Activated CD4-positive, alpha-beta T cell treated with anti-CD3 and anti-CD28 coated beads, Interleukin-10, Interleukin-2, amounts not matched to agents 100 ng/mL and 50 ng/mL, durations not matched to agents 16 hours and 8 hours (primary cell): Measurements from ENCODE around the gene CHRND.

Experiments used
- DNase-seq: peaks from one replicate; pipeline ENCODE4 v3.0.0-alpha.2; 2020

CHRND gene

DNA sequence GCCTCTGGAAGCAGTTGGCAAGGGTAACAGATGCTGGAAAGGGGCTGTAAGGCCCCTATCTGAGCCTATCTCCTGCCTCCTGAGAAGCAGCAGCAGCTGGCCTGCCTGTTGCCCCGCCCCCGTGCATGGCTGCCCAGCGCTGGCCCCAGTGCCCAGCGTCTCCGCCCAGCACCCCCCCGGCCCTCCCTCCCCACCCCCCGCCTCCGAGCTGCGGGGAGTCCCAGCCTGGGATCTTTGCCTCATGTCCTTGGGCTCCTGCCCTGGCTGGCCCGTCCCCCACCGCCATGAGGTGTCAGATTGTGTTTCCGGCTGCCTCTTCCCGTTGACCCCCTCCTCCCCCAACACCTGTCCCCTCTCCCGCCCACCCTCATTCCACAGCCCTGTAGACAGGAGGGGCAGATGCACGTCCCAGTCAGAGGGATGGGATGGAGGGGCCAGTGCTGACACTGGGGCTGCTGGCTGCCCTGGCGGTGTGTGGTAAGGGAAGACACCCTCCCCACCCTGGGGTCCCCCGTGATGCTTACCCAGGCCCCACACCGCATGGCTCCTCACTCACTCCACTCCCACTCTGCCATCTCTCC, at the start of gene CHRND:
TSS of gene CHRND (plus strand) at position 370 of the 581 bp plus-strand sequence. CDS start at position 426, 56 bp downstream.
- no peak for DNase-seq

DNA sequence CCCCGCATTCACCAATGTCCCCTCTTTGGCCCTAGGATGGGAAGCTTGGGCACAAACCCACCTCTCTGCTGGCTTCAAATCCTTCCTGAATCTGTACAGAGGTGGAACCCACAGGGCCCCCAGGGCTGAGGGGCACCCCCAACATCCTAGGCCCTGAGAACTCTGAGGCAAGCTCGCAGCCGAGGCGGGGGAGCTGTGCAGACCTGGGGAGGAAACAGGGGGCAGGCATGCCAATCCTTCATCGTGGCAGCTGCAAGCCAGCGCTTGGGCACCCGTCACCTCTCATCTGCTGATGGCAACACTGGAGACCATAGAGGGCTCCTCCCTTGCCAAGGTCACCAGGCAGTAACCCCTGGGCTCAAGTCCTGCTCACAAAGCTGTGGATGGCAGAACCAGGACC, 49.2 kb upstream of the CHRND start:
- DNase-seq, result no peak

DNA sequence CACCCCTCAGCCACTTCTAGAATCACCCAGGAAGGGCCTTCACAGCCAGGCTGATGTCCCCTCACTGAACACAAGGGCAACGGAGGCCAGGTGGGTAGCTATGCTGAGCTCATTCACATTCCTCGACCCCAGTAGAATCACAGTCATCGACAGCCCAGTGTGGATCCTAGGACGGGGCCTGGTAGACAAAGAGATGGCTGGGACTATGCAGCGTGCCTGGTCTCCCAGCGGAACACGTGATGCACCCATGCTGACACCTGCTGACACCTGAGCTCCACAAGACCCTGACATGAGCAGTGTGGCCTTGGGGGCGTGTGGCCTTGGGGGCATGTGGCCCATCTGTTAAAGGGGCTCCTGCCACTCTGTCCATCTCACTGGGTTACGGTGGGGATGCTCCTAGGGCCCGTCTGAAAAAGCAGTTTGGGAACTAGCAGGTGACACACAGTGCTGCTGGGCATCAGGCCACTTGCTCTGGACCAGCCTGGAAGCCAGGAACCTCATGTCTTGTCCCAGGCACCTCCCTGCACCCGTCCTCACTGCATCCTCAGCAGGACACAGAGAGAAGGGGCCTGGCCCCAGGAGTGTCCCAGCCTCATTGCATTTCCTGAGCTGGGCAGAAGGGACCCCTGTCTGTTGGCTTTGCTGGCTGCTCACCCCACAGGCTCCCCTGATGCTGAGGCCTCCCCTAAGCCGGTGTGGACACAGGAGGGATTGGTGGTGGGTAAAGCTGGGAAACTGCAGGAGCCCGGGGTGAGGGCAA, 48.0 kb upstream of the CHRND start:
- DNase-seq, result no peak

DNA sequence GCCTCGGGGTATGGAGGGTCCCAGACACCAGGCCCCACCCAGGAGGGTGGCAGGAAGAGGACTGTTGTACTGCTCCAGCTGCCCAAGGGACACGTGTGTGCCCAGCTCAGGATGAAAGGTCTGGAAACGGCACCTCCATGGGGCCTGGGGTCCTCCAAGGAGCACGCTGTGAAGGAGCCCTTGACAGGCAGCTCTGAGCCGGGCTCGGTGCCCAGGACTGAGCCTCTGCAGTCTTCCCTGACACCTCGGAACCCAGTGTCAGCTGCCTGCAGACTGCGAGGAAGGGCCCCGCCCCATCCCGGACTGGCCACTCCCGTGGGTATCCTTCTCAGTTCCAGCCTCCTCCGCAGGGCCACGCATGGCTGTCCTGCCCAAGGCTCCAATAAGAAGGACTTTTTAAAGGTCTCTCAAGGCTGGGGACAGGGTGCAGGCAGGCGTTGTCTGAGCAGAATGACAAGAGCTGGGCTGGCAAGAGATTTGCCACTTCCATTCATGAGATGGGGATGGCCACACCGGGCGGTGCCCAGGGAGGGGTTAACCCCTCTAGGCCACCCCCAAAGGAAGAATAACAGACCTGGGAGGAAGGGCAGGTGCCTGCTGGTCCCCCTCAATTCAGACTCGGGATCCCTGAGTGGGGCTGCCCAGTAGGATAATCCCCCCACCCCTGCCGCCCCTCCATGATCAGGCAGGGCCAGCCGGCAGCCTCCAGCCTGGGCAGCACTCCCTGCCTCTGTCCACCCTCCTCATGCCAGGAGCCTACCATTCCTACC, 47.2 kb upstream of the CHRND start:
- no peak for DNase-seq

DNA sequence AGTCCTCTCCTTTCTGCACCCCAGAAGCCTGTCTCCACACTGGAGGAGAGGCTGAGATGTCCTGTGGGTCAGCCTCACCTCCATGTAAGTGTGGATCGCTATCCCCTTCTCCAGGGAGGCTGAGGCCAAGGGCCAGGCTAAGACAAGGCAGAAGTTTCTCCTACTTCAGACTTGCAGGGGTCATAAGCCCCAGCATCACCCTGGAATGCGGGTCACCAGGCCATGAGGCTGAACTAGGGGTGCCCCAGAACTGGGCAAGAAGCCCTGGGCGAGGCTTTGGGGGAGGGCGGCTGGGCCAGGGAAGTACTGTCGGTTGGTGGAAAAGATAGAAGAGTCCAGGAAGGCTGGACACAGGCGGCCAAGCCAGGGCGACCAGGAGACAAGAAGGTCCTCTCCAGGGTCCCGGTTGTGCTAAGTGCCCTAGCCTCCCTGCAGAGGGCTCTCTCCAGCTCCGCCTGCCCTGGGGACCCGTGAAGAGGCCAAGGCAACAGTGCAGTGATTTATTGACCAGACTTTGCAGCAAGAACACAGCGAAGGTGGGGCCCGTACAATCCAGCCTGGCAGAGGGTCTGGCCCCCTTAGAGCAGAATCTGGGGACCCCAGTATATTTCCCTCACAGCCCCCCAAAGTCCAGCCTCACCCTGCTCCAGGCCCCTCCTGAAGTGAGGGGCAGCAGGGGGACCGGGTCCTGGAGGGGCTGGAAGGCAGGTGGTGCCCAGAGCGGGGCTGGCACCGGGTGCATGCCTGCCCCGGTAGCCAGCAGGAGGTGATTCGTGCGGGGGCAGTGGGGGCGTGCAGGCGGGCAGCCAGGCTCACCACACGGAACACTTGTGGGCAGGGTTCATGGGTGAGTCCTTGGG, 46.4 kb upstream of the CHRND start:
- DNase-seq, result no peak

DNA sequence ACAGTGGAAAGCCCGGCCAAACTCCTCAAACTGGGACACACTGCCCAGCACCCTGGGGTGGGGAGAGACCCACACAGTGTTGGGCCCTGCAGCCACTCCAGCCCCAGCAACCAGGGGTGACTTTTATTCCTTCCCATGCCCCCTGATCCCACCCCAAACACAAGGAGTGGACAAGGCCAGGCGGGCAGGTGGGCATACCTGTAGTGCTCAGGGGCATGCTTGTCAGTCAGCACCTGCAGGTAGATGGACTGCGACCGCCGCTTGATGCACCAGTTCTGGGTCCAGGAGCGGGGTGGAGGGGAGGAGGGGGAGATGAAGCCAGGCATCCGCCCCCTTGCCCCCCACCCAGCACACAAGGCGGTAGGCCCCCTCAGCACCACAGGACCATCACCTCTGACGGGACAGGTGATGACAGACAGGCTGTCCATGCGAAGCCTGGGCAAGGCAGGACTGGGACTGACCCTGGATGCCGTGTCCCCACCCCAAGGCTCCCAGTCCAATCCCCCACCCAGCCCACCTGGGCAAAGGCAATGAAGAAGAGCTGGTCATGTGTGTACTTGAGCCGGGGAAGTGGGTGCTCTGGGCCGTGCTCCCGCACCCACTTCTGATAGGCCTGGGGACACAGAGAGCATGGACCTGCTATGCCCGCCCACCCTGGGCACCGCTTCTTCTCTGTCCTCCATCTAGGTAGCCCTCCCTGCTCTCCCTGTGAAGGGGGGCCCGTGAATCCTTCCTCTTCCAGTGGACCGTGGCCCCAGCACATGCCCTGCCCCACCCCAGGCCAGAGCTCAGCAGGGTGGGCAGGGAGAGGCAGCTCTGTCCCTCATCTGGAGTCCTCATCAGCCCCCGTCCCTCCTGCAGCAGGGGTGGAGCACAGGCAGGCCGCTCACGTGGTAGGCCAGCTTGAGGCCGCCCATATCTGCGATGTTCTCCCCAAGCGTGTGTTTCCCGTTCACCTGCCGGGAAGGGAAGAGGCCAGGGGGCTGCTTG, 45.5 kb upstream of the CHRND start:
- DNase-seq, result no peak

DNA sequence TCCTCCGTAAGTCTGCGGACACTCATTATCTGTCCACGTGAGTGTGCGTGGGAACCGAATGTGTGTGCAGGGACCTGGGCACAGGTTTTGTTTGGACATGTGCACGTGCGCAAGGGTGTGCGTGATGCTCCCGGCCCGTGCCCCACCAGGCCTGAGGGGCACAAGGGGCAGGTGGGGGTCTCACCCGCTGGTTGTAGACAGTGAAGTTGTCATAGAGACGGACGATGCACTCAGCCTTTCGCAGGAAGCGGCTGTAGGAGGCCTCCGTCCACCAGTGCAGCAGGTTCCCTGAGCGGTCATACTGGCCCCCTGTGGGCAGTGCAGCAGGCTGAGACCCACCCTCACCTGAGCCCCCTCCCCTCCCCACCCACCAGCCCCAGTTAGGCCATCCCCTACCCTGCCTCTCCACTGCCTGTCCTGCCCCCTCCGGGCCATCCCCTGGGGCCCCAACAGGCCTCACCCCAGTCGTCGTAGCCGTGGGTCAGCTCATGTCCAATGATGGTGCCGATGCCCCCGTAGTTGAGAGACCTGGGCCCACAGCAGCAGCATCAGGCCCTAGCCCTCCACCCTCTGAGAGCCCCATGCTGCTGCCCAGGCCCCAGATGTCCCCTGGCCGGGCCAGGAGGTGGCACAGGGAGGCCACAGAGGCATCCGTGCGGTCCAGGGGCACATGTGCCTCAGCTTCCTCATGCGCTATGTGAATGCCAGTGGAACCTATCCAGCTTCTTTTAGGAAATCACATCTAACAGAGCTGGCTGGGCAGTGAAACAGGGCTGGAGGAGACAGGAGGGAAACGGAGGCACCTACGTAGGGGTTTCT, 44.4 kb upstream of the CHRND start:
- no peak for DNase-seq

DNA sequence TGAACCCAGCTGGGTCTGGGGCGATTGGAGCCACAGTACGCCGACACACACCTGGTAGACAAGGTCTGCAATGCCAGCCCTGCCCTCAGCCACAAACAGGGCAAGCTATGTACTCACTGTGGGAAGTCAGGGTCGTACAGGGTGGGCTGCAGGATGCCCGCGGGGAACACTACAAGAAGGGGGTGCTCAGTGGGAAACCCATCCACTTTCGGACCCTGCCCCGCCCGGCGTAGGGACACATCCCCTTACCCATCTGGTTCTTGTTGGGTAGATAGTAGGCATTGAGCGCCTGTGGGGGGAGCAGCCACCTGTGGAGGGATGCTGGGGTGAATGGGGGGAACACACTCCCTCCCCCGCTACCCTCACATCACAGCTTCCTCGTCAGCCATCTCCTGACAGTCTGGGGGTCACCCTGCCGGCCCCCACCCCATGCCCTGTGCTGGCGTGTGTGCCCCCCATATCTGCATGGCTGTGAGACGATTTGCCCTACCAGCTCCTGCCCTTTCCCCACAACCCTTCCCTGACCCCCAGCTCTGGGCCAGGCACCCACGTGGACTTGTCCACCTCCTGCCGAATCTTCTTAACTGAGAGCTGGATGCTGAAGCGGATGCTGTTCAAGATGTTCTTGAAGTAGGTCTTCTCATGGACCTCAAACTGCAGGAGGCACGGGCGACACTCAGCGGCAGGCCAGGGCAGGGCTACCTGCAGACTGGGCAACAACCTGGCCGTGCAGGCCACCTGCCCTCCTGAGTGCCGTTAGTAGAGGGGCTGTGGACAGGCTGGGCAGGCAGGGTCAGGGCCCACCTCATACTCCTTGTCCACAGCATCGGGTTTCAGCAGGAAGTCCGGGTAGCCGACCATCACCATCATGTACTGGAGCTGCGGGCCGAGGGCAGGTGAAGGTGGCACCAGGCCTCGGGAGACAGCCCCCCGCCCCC, 43.4 kb upstream of the CHRND start:
- no peak for DNase-seq

DNA sequence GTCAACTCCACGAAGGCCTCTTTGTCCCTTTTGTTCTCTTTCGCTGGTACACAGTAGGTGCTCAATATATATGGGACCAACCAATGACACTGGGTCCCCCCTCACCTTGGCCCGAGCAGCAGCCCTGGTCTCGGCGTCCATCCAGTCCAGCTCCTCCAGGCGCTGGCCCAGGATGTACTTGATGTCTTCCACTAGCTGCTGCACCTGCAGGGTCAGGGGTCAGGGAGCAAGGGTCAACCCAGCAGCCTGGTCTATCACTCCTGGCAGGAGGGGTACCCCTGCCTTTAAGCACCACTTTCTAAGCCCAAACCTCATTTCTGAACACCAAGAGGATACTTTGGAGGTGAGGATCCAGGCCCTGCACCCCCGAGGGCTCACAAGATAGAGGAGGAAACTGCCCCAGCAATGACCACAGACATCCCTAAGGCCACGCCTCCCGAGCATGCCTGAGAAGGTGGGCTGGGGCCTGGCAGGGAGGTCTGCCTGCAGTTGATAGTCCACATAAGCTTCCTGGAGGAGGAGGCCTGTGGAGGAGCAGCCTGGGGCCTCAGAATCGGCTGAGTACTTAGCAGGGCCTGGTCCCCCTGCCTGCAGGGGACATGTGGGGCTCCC, 42.5 kb upstream of the CHRND start:
- no peak for DNase-seq

DNA sequence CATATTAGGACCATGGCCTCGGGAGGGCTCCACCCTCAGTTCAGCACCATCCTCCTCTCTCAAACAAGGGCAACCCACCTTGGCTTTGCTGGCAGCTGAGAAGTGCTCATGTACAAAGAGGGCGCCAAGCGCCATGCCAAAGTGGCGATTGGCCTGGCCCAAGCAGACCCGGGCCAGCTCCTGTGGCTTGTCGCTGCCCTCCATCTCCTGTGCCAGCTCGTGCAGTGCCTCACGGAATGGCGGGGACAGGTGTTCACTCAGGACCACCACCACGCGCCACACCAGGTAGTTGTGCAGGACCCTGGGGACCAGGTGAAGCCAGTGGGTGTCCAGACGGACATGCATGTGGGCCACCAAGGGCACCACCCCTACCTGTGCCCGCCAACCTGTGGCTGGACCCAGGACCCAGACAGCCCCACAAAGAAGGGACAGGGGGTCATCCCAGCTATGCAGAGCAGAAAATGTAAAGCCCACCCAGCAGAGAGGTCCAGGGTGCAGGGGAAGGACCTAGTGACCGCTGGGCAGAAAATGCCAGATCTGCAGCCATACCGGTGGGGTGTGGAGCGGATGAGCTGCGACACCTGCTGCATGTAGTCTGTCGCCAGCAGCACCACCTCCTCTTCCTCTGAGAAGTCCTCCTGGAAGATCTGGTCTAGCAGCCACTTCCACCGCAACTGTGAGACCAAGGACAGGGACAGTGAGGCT, 41.9 kb upstream of the CHRND start:
- no peak for DNase-seq

DNA sequence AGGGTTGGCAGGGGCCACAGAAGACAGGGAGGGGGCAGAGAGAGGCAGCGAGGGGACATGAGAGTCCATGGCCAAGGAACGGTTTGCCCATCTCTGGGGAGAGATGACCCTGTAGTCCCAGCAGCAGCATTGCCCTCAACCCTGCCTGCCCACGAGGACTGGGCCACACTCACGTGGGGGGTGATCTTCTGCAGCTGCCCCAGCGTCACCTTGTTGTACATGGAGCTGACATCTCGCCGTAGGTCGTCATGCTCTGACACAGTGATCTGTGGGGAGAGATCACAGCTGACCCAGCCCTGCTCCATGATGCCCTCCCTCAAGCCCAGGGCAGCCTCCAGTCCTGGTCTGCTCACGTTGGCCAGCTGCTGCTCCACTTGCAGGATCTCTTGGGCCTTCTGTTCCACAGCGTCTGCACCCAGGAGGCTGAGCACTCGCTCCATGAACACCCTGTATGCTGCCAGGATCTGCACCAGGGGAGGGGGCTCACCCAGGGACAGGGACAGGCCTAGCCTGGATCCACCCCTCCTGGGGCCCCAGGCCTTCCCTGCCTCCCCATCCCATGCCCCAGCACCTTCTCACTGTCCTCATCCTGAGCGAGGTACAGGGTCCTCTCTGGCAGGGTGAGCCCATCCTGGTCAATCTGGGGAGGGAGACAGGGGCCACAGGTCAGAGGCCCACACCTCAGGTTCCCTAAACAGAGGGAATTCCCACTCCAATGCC, 41.2 kb upstream of the CHRND start:
- DNase-seq, result no peak

DNA sequence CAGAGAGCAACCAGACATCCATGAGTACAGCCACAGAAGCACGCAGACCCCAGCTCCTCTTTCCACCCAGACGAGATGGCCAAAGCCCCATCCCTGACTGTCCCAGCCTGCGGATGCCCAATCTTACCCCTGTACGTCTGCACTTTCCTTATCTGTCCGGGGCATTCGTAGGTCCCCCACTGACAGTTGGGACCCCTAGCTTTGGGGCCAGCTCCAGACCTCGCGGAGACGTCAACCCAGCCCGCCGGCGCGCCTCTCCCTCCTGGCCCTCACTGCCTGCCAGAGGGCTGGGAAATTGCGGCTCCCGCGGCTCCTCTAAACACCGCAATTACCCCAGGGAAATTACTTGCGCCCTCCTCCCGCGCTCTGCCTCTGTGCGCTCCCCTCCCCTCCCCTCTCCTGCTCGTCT, 40.6 kb upstream of the CHRND start:
- no peak for DNase-seq

DNA sequence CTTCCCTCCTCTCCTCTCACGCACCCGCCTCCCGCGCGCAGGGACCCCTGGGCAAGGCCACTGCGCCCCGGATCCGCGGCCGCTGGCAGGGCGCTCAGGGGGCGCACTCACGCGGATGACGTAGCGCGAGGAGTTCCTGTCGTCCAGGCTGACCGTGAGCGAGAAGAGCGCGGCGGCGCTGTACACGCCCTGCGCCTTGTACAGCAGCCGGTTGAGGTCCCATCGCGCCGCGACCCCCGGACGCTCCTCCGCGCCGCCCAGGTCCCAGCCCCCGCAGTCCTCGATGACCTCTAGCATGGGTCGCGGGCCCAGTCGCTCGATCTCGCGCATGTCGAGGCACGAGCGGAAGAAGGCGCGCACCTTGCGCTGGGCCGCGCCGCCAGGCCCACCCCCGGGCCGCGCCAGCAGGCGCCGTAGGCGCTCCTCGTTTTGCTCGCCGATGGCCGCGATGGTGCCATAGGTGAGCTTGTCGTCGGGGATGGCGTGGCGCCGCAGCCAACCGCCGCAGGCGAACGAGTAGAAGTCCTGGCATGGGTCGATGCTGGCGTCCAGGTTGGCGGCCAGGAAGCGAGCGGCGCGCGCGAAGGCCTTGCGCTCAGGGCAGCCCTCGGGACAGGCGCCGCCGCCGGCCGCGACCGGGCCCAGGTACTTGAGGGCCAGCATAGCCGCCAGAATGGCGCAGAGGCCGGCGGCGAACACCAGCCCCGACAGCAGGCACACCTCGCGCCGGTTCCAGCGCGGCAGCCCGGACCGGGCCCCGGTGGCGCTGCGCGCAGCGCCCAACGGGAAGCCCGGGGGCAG, 40.0 kb upstream of the CHRND start:
- no peak for DNase-seq

DNA sequence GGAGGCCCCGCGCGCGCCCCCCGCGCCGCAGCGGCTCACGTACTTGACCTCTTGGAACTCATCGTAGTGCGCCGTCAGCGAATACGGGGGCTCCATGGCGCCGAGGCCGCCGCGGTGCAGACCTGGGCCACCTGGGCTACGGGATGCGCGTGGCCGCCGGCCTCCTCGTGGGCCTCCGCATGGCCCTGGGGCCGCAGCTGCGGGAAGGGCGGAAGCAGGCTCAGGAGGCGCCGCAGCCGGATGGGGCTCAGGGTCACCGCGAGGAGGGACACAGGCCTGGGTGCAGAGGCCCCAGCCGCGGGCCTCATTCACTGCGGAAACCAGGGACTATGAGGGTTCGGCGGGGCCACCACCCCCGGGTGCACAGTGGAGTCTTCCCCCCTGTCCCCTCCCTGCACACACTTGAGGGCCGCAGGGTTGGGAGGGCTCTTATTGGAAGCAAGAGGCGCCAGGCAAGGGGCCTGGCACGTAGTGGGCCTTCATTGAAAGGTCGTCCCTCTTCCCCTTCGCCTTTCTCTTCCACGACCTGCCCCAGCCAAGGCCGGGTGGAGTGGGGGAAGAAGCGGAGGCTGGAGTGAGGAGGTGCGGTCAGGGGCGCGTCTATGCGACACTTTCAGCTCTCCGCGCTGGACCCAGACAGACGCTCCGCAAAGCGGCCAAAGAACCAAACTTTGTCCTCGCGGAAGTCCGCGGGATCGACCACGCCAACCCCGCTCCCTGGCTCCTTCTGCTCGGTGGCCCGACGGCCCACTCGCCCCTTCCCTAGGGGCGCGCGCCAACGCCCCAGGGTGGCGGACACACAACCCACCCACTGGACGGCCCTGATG, 39.2 kb upstream of the CHRND start:
- no peak for DNase-seq

DNA sequence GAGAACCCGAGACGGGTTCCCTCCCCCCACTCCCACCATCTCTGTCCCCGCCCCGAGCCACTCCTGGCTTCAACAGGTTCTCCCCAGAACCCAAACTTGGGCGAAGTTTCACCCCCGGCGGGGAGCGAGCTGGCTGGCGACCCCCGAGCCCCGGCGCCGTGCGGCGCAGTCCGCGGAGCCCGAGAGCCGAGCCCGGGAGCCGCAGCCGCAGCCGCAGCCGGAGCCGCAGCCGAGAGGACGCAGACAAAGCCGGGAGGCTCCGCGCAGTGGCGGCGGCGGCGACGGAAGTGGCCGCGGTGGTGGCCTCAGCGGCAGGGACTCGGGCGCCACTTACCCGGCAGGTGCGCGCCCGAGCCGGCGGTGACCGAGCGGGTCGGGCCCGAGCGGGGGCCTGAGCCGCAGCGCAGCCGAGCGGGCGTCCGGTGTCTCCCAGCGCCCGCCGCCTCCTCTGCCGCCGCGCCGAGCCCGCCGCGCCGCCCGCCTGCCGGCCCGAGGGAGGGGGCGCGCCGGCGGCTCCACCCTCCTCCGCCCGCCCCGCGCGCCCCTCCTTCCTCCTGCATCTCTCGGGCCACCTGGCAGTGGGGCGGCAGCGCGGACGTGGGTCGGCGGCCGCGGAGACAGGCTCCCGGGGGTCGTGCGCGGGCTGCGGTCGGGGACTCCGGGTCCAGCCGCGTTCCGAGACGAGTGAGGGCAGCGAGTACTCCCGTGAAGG, 38.4 kb upstream of the CHRND start, which contains the start of gene ECEL1:
TSS of gene ECEL1 (minus strand) at position 450 of the 712 bp plus-strand sequence. CDS start 1,181 bp downstream, outside the sequence.
- DNase-seq, result no peak
